ENCODE results near the gene TUBB3. TPM values are rescaled to one million over a fixed set of nuclear protein-coding genes. Genes with fewer than 3 reads are reported as not detected.
"Not testable (repeated sequence)": the region's sequence is repeated elsewhere in the genome, so short reads cannot be mapped to it uniquely, and the experiment has no call there.

The TUBB3 gene
- polyA plus RNA-seq, 1 experiment, result 108 TPM

DNA sequence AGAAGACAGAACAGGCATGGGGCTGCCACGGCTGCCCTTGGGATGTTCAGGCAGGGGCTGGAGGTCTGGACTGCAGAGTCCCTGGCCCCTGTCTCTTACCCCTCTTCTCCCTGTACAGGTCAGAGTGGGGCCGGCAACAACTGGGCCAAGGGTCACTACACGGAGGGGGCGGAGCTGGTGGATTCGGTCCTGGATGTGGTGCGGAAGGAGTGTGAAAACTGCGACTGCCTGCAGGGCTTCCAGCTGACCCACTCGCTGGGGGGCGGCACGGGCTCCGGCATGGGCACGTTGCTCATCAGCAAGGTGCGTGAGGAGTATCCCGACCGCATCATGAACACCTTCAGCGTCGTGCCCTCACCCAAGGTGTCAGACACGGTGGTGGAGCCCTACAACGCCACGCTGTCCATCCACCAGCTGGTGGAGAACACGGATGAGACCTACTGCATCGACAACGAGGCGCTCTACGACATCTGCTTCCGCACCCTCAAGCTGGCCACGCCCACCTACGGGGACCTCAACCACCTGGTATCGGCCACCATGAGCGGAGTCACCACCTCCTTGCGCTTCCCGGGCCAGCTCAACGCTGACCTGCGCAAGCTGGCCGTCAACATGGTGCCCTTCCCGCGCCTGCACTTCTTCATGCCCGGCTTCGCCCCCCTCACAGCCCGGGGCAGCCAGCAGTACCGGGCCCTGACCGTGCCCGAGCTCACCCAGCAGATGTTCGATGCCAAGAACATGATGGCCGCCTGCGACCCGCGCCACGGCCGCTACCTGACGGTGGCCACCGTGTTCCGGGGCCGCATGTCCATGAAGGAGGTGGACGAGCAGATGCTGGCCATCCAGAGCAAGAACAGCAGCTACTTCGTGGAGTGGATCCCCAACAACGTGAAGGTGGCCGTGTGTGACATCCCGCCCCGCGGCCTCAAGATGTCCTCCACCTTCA lies 11.7 kb downstream of the TUBB3 start:
- no peak for TF ChIP-seq CTCF (IDR thresholded peaks at IDR 0.05; ENCODE audit: insufficient read depth, low read depth, low read length)
- ChIA-PET CTCF (no interaction called here), POLR2A (no interaction called here)
- no peak overlapping the region for H3K4me3 ChIP-seq (ENCODE audit: low read depth, low read length)
- H3K36me3 ChIP-seq (ENCODE audit: control insufficient read depth, insufficient read depth, low read length), result peaks cover 31% of the 10 kb centered on the region
- H3K27me3 ChIP-seq (ENCODE audit: control insufficient read depth, insufficient read depth, low read length), result no peaks in the 10 kb centered on the region
- no peak for DNase-seq (ENCODE audit: low read depth)

DNA sequence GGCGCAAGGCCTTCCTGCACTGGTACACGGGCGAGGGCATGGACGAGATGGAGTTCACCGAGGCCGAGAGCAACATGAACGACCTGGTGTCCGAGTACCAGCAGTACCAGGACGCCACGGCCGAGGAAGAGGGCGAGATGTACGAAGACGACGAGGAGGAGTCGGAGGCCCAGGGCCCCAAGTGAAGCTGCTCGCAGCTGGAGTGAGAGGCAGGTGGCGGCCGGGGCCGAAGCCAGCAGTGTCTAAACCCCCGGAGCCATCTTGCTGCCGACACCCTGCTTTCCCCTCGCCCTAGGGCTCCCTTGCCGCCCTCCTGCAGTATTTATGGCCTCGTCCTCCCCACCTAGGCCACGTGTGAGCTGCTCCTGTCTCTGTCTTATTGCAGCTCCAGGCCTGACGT lies 12.5 kb downstream of the TUBB3 start:
- H3K36me3 ChIP-seq (ENCODE audit: control insufficient read depth, insufficient read depth, low read length), result peaks cover 31% of the 10 kb centered on the region
- CTCF ChIA-PET, result interaction anchor here (0.7 kb wide), 1 partner anchor 12 kb away, joined by 4 read pairs; no protein-coding TSS in a partner anchor
- H3K27me3 ChIP-seq (ENCODE audit: control insufficient read depth, insufficient read depth, low read length); H3K4me3 ChIP-seq (ENCODE audit: low read depth, low read length); POLR2A ChIA-PET; DNase-seq (ENCODE audit: low read depth): not testable (repeated sequence)

GRCh38 chr16:89936034-89936433 lies 12.9 kb downstream of the TUBB3 start:
- CTCF ChIA-PET, result interaction anchor here (0.7 kb wide), 1 partner anchor 12 kb away, joined by 4 read pairs; no protein-coding TSS in a partner anchor
- Histone ChIP-seq H3K4me3 (ENCODE audit: low read depth, low read length) (no peak overlapping the region), H3K27me3 (ENCODE audit: control insufficient read depth, insufficient read depth, low read length) (no peaks in the 10 kb centered on the region), H3K36me3 (ENCODE audit: control insufficient read depth, insufficient read depth, low read length) (peaks cover 31% of the 10 kb centered on the region)
- POLR2A ChIA-PET, result no interaction called here
- TF ChIP-seq CTCF (IDR thresholded peaks at IDR 0.05; ENCODE audit: insufficient read depth, low read depth, low read length), result no peak
- no peak for DNase-seq (ENCODE audit: low read depth)

DNA sequence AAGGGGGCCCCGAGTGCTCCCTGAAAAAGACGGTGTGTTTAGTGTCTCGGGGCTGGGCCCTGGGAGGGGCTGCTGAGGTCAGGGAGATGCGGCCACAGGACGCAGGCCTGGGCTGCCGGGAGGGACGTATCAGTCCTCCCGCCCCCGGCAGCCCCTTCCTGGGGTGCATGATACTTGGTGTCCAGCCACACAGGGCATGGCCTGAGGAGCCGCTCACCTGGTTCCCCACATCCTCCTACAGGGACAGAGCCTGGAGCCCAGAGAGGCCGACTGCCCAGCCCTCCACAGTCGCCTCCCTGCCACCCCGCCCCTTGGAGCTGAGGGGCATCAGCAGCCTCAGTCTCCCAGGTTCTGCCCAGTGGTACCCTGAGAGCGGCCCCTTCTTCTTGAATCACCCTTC lies 13.4 kb downstream of the TUBB3 start:
- H3K36me3 ChIP-seq (ENCODE audit: control insufficient read depth, insufficient read depth, low read length), result peaks cover 27% of the 10 kb centered on the region
- DNase-seq (ENCODE audit: low read depth), result no peak
- H3K27me3 ChIP-seq (ENCODE audit: control insufficient read depth, insufficient read depth, low read length), result no peaks in the 10 kb centered on the region
- ChIA-PET POLR2A (no interaction called here), CTCF (no interaction called here)
- no peak overlapping the region for H3K4me3 ChIP-seq (ENCODE audit: low read depth, low read length)
- no peak for TF ChIP-seq CTCF (IDR thresholded peaks at IDR 0.05; ENCODE audit: insufficient read depth, low read depth, low read length)

DNA sequence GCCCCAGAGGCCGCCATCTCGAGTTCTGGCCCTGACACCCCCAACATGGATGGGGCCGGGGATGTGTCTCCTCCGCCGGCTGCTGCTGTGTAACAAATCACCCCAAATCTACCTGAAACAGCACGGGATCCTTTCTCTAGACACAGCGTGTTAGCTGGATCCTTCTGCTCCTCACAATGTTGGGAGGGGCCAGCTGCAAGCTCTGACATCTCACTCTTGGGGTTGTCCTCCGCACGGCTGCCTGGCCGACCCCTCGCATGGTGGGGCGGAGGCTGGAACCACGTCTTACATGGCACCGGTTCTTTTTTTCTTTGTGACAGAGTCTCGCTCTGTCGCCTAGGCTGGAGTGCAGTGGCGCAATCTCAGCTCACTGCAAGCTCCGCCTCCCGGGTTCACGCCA lies 13.8 kb downstream of the TUBB3 start:
- H3K4me3 ChIP-seq (ENCODE audit: low read depth, low read length), result no peak overlapping the region
- DNase-seq (ENCODE audit: low read depth), result no peak
- H3K27me3 ChIP-seq (ENCODE audit: control insufficient read depth, insufficient read depth, low read length), result no peaks in the 10 kb centered on the region
- CTCF ChIA-PET, result interaction anchor here (1.2 kb wide), 1 partner anchor 9 kb away, joined by 3 read pairs; no protein-coding TSS in a partner anchor
- H3K36me3 ChIP-seq (ENCODE audit: control insufficient read depth, insufficient read depth, low read length), result peaks cover 23% of the 10 kb centered on the region
- no peak for TF ChIP-seq CTCF (IDR thresholded peaks at IDR 0.05; ENCODE audit: insufficient read depth, low read depth, low read length)
- POLR2A ChIA-PET, result no interaction called here

All from BJ (cell line).